Omental fat pad (tissue), 4 donors: Measurements from ENCODE around the gene OR6T1. TPM values are rescaled to one million over a fixed set of nuclear protein-coding genes. Genes with fewer than 3 reads are reported as not detected.

Source experiments
- ATAC-seq: fragments of 150-250 bp; one replicate; pipeline ENCODE4 v1.9.1; 2016; ENCODE audit warnings: mild to moderate bottlenecking, moderate library complexity; ENCODE audit not compliant: low FRiP score
- DNase-seq: peaks from one replicate; pipeline ENCODE4 v3.0.0-alpha.2; 2019; ENCODE audit warnings: low spot score
- CTCF ChIP-seq, 3 donors: fragments of 450-650 bp; IDR thresholded peaks; one replicate each; pipeline ENCODE4 v1.5.1; 2016 to 2017; ENCODE audit warnings: antibody characterized with exemption in 3 of 3, mild to moderate bottlenecking in 3 of 3, moderate library complexity in 2 of 3
- total RNA-seq, 4 donors: library from RNA; depleted of rRNA; stranded (reverse); fragments of >200 nt; gene quantifications; one replicate each; pipeline ENCODE4 v1.1.0, GENCODE V29; 2016

Gene OR6T1
- total RNA-seq, 4 donors from 2014 or later: not detected

DNA sequence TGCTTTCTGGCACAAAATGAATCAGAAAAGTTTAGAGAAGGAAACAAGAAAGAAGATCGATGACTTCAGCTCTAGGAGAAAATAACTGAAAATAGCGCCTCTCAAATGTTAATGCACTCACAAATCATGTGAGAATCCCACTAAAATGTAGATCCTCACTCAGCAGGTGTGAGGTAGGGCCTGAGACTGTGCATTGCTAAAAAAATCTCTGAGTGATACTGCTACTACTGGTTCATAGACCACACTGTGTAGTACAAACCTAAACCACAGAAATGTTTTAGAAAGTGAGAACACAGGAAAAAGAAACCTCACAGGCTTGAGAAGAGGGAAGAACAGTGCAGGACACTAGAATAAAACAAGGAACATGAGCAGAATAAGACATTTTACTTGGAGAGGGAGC lies 39.7 kb downstream of the OR6T1 start:
- DNase-seq (no peak), ATAC-seq (no peak)
- TF ChIP-seq CTCF (IDR thresholded peaks at IDR 0.05): no peak

GRCh38 chr11:123901867-123902266 lies 41.8 kb downstream of the OR6T1 start, which contains the start of gene OR8D4:
OR8D4 (plus strand) TSS chr11:123902167; CDS start chr11:123906432, 4,265 bp downstream.
- no peak for DNase-seq
- TF ChIP-seq CTCF (IDR thresholded peaks at IDR 0.05): no peak
- no peak for ATAC-seq

DNA sequence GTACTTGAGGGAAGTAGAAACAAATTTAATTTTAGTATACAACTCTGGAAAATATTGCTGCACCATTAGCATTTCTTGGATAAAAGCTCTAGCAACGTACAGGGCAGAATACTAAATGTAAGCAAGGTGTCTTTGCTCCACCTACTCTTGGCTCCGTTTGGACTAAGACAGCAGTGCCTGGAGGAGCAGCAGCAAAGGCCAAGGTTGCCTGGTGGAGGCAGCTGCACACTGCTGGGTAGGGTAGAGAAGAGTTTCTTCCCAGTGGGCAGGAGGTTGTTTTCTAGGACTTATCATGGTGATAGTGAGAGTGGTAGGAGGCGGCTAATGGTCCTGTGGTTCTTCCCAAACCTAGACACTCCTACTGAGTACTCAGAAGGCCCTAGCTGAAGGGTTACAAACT lies 43.8 kb downstream of the OR6T1 start:
- DNase-seq (no peak), ATAC-seq (no peak)
- TF ChIP-seq CTCF (IDR thresholded peaks at IDR 0.05): no peak

Other genes with a start within 250 kb of the OR6T1 start
- 10 to 100 TPM in 1 of 4 donors, 1 to 10 TPM in 3; 4.1 to 12.6 (median 7.9) TPM for gene ZNF202, start 202.2 kb downstream of the OR6T1 start, total RNA-seq
- gene OR6X1, start 189.3 kb downstream of the OR6T1 start, total RNA-seq: not detected
- not detected for gene OR6M1, start 137.5 kb downstream of the OR6T1 start, total RNA-seq
- gene TMEM225, start 58.2 kb downstream of the OR6T1 start, total RNA-seq: not detected
- not detected for gene OR8D4, start 41.7 kb downstream of the OR6T1 start, total RNA-seq
- gene OR4D5, start 4.2 kb downstream of the OR6T1 start, total RNA-seq: not detected
- gene OR10S1, start 33.9 kb upstream of the OR6T1 start, total RNA-seq: not detected
- not detected for gene OR10G6, start 51.3 kb upstream of the OR6T1 start, total RNA-seq
- not detected for gene OR10G4, start 69.2 kb upstream of the OR6T1 start, total RNA-seq
- not detected for gene OR10G9, start 79.2 kb upstream of the OR6T1 start, total RNA-seq
- not detected for gene OR10G8, start 83.0 kb upstream of the OR6T1 start, total RNA-seq
- gene OR10G7, start 97.5 kb upstream of the OR6T1 start, total RNA-seq: not detected
- 10 to 100 TPM in 3 of 4 donors, 1 to 10 TPM in 1; 9.7 to 19.5 (median 15.0) TPM for gene VWA5A, start 171.6 kb upstream of the OR6T1 start, total RNA-seq
- gene OR10D3, start 239.5 kb upstream of the OR6T1 start, total RNA-seq: not detected